Measurements from ENCODE around the gene NPAP1.
"Not testable (repeated sequence)": the region's sequence is repeated elsewhere in the genome, so short reads cannot be mapped to it uniquely, and the experiment has no call there.

DNA sequence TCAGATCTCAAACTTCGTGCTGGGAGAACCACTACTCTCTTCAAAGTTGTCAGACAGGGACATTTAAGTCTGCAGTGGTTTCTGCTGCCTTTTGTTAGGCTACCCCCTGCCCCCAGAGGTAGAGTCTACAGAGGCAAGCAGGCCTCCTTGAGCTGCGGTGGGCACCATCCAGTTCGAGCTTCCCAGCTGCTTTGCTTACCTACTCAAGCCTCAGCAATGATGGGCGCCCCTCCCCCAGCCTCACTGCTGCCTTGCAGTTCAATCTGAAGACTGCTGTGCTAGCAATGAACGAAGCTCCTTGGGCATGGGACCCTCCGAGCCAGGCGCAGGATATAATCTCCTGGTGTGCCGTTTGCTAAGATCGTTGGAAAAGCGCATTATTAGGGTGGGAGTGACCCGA is 36.2 kb upstream of the NPAP1 start:
- TF ChIP-seq, protein P1, sequence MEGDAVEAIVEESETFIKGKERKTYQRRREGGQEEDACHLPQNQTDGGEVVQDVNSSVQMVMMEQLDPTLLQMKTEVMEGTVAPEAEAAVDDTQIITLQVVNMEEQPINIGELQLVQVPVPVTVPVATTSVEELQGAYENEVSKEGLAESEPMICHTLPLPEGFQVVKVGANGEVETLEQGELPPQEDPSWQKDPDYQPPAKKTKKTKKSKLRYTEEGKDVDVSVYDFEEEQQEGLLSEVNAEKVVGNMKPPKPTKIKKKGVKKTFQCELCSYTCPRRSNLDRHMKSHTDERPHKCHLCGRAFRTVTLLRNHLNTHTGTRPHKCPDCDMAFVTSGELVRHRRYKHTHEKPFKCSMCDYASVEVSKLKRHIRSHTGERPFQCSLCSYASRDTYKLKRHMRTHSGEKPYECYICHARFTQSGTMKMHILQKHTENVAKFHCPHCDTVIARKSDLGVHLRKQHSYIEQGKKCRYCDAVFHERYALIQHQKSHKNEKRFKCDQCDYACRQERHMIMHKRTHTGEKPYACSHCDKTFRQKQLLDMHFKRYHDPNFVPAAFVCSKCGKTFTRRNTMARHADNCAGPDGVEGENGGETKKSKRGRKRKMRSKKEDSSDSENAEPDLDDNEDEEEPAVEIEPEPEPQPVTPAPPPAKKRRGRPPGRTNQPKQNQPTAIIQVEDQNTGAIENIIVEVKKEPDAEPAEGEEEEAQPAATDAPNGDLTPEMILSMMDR (IDR thresholded peaks at IDR 0.05), result not testable (repeated sequence)
- TF ChIP-seq POLR2AphosphoS5 (IDR thresholded peaks at IDR 0.05), result not testable (repeated sequence)

Data from gastroesophageal sphincter (tissue), 3 donors.